DMS153 treated with DMSO at 0.1 percent for 48 hours (cell line): ENCODE data around the gene TRIM64C.
"Not testable (repeated sequence)": the region's sequence is repeated elsewhere in the genome, so short reads cannot be mapped to it uniquely, and the experiment has no call there.

Source experiments
- DNase-seq: peaks from one replicate; lab custom pipeline; 2025; ENCODE audit not compliant: unreplicated experiment; lab: John Stamatoyannopoulos, UW

Gene TRIM64C

GRCh38 chr11:49059012-49059411, at the start of gene TRIM64C:
TRIM64C (minus strand) TSS chr11:49059112; CDS start chr11:49059112, 0 bp downstream.
- DNase-seq: not testable (repeated sequence)

GRCh38 chr11:49102356-49102755, 43.4 kb upstream of the TRIM64C start:
- not testable (repeated sequence) for DNase-seq

- DNase-seq: not testable (repeated sequence)
Observed at GRCh38 chr11:49069897-49070296, 11.0 kb upstream of the TRIM64C start.

- DNase-seq: not testable (repeated sequence)
Observed at GRCh38 chr11:49049821-49050220, 9.1 kb downstream of the TRIM64C start.

- not testable (repeated sequence) for DNase-seq
Observed at GRCh38 chr11:49048229-49048628, 10.7 kb downstream of the TRIM64C start.

- not testable (repeated sequence) for DNase-seq
Observed at GRCh38 chr11:49028523-49028922, 30.4 kb downstream of the TRIM64C start, which contains the start of gene TRIM49B. TRIM49B (plus strand) TSS chr11:49028823; CDS start chr11:49031600, 2,777 bp downstream.
